ENCODE data around the gene NEU1.
"Not testable (repeated sequence)": the region's sequence is repeated elsewhere in the genome, so short reads cannot be mapped to it uniquely, and the experiment has no call there.

The NEU1 gene

GRCh38 chr6:31839779-31840126 is 22.9 kb downstream of the NEU1 start:
- not testable (repeated sequence) for H3K27me3 ChIP-seq (ENCODE audit: control insufficient read depth, insufficient read depth, low read length); H3K27ac ChIP-seq (ENCODE audit: low read length); H3K4me3 ChIP-seq (ENCODE audit: low read length); H3K9me3 ChIP-seq (ENCODE audit: control insufficient read depth, insufficient read depth, low read length); H3K4me1 ChIP-seq (ENCODE audit: control insufficient read depth, insufficient read depth, low read length); DNase-seq (ENCODE audit: low read depth, low spot score)
- no CpG with 5 or more reads among the region's 8 CpGs for WGBS (ENCODE audit: insufficient coverage, insufficient read length)
- H3K36me3 ChIP-seq (ENCODE audit: control insufficient read depth, insufficient read depth, low read length), result peaks cover 29% of the 10 kb centered on the region; the same call in 1 of the 2 replicates

GRCh38 chr6:31838968-31839367 is 23.7 kb downstream of the NEU1 start:
- Histone ChIP-seq H3K27ac (ENCODE audit: low read length) (no peak overlapping the region), H3K4me1 (ENCODE audit: control insufficient read depth, insufficient read depth, low read length) (no peaks in the 10 kb centered on the region), H3K4me3 (ENCODE audit: low read length) (no peak overlapping the region), H3K27me3 (ENCODE audit: control insufficient read depth, insufficient read depth, low read length) (no peaks in the 10 kb centered on the region), H3K9me3 (ENCODE audit: control insufficient read depth, insufficient read depth, low read length) (no peaks in the 10 kb centered on the region), H3K36me3 (ENCODE audit: control insufficient read depth, insufficient read depth, low read length) (peaks cover 29% of the 10 kb centered on the region; the same call in 1 of the 2 replicates)
- WGBS (ENCODE audit: insufficient coverage, insufficient read length), result no CpG with 5 or more reads among the region's 3 CpGs
- DNase-seq (ENCODE audit: low read depth, low spot score), result no peak

- not testable (repeated sequence) for DNase-seq (ENCODE audit: low read depth, low spot score); H3K9me3 ChIP-seq (ENCODE audit: control insufficient read depth, insufficient read depth, low read length); H3K4me1 ChIP-seq (ENCODE audit: control insufficient read depth, insufficient read depth, low read length); H3K27ac ChIP-seq (ENCODE audit: low read length); H3K27me3 ChIP-seq (ENCODE audit: control insufficient read depth, insufficient read depth, low read length); H3K4me3 ChIP-seq (ENCODE audit: low read length)
- WGBS (ENCODE audit: insufficient coverage, insufficient read length), result no CpG with 5 or more reads among the region's 9 CpGs
- peaks cover 29% of the 10 kb centered on the region; the same call in 1 of the 2 replicates for H3K36me3 ChIP-seq (ENCODE audit: control insufficient read depth, insufficient read depth, low read length)
These were observed 24.5 kb downstream of the NEU1 start for GRCh38 chr6:31838114-31838553.

GRCh38 chr6:31837369-31838113 is 25.1 kb downstream of the NEU1 start:
- H3K36me3 ChIP-seq (ENCODE audit: control insufficient read depth, insufficient read depth, low read length), result peaks cover 29% of the 10 kb centered on the region; the same call in 1 of the 2 replicates
- whole genome bisulfite sequencing (ENCODE audit: insufficient coverage, insufficient read length), result no CpG with 5 or more reads among the region's 1 CpG

GRCh38 chr6:31836474-31837368 is 25.9 kb downstream of the NEU1 start:
- no peak for DNase-seq (ENCODE audit: low read depth, low spot score)
- Histone ChIP-seq H3K9me3 (ENCODE audit: control insufficient read depth, insufficient read depth, low read length) (no peaks in the 10 kb centered on the region), H3K4me3 (ENCODE audit: low read length) (peak overlapping the region; percentile 98; the same call in 1 of the 2 replicates), H3K27ac (ENCODE audit: low read length) (no peak overlapping the region), H3K27me3 (ENCODE audit: control insufficient read depth, insufficient read depth, low read length) (no peaks in the 10 kb centered on the region), H3K36me3 (ENCODE audit: control insufficient read depth, insufficient read depth, low read length) (peaks cover 29% of the 10 kb centered on the region; the same call in 1 of the 2 replicates), H3K4me1 (ENCODE audit: control insufficient read depth, insufficient read depth, low read length) (no peaks in the 10 kb centered on the region)
- no CpG with 5 or more reads among the region's 12 CpGs for WGBS (ENCODE audit: insufficient coverage, insufficient read length)

More at GRCh38 chr6:31837369-31838113, 25.1 kb downstream of the NEU1 start:
- Histone ChIP-seq H3K27me3 (ENCODE audit: control insufficient read depth, insufficient read depth, low read length) (no peaks in the 10 kb centered on the region), H3K27ac (ENCODE audit: low read length) (no peak overlapping the region), H3K4me3 (ENCODE audit: low read length) (peak overlapping the region; percentile 98; the same call in 1 of the 2 replicates), H3K4me1 (ENCODE audit: control insufficient read depth, insufficient read depth, low read length) (no peaks in the 10 kb centered on the region), H3K9me3 (ENCODE audit: control insufficient read depth, insufficient read depth, low read length) (no peaks in the 10 kb centered on the region)
- no peak for DNase-seq (ENCODE audit: low read depth, low spot score)

GRCh38 chr6:31836047-31836473 is 26.6 kb downstream of the NEU1 start:
- Histone ChIP-seq H3K9me3 (ENCODE audit: control insufficient read depth, insufficient read depth, low read length) (no peaks in the 10 kb centered on the region), H3K4me3 (ENCODE audit: low read length) (peak overlapping the region; percentile 98), H3K27ac (ENCODE audit: low read length) (no peak overlapping the region), H3K36me3 (ENCODE audit: control insufficient read depth, insufficient read depth, low read length) (peaks cover 29% of the 10 kb centered on the region; the same call in 1 of the 2 replicates), H3K27me3 (ENCODE audit: control insufficient read depth, insufficient read depth, low read length) (no peaks in the 10 kb centered on the region), H3K4me1 (ENCODE audit: control insufficient read depth, insufficient read depth, low read length) (no peaks in the 10 kb centered on the region)
- no CpG with 5 or more reads among the region's 14 CpGs for WGBS (ENCODE audit: insufficient coverage, insufficient read length)
- no peak for DNase-seq (ENCODE audit: low read depth, low spot score)

GRCh38 chr6:31834367-31835250 is 28.0 kb downstream of the NEU1 start:
- Histone ChIP-seq H3K27ac (ENCODE audit: low read length) (no peak overlapping the region), H3K4me3 (ENCODE audit: low read length) (peak overlapping the region; percentile 98), H3K36me3 (ENCODE audit: control insufficient read depth, insufficient read depth, low read length) (peaks cover 24% of the 10 kb centered on the region; the same call in 1 of the 2 replicates), H3K27me3 (ENCODE audit: control insufficient read depth, insufficient read depth, low read length) (no peaks in the 10 kb centered on the region), H3K4me1 (ENCODE audit: control insufficient read depth, insufficient read depth, low read length) (no peaks in the 10 kb centered on the region), H3K9me3 (ENCODE audit: control insufficient read depth, insufficient read depth, low read length) (no peaks in the 10 kb centered on the region)
- DNase-seq (ENCODE audit: low read depth, low spot score), result no peak
- WGBS (ENCODE audit: insufficient coverage, insufficient read length), result no CpG with 5 or more reads among the region's 59 CpGs

GRCh38 chr6:31831350-31832215 is 31.0 kb downstream of the NEU1 start:
- WGBS (ENCODE audit: insufficient coverage, insufficient read length), result no CpG with 5 or more reads among the region's 15 CpGs
- Histone ChIP-seq H3K9me3 (ENCODE audit: control insufficient read depth, insufficient read depth, low read length) (no peaks in the 10 kb centered on the region), H3K27ac (ENCODE audit: low read length) (no peak overlapping the region), H3K36me3 (ENCODE audit: control insufficient read depth, insufficient read depth, low read length) (peaks cover 2% of the 10 kb centered on the region; the same call in 1 of the 2 replicates), H3K4me3 (ENCODE audit: low read length) (no peak overlapping the region), H3K27me3 (ENCODE audit: control insufficient read depth, insufficient read depth, low read length) (no peaks in the 10 kb centered on the region), H3K4me1 (ENCODE audit: control insufficient read depth, insufficient read depth, low read length) (no peaks in the 10 kb centered on the region)
- DNase-seq (ENCODE audit: low read depth, low spot score), result no peak

- no peaks in the 10 kb centered on the region for H3K27me3 ChIP-seq (ENCODE audit: control insufficient read depth, insufficient read depth, low read length)
- no peaks in the 10 kb centered on the region; the same call in 1 of the 2 replicates for H3K4me1 ChIP-seq (ENCODE audit: control insufficient read depth, insufficient read depth, low read length)
- no peak overlapping the region for H3K27ac ChIP-seq (ENCODE audit: low read length)
- peak overlapping the region; percentile 59; the same call in 1 of the 2 replicates for H3K4me3 ChIP-seq (ENCODE audit: low read length)
- no CpG with 5 or more reads among the region's 6 CpGs for WGBS (ENCODE audit: insufficient coverage, insufficient read length)
- H3K9me3 ChIP-seq (ENCODE audit: control insufficient read depth, insufficient read depth, low read length), result no peaks in the 10 kb centered on the region
- H3K36me3 ChIP-seq (ENCODE audit: control insufficient read depth, insufficient read depth, low read length), result peaks cover 1% of the 10 kb centered on the region; the same call in 1 of the 2 replicates
- no peak for DNase-seq (ENCODE audit: low read depth, low spot score)
These were observed 31.7 kb downstream of the NEU1 start for GRCh38 chr6:31830886-31831335.
